ENCODE data around the gene SPTA1. TPM values are rescaled to one million over a fixed set of nuclear protein-coding genes. Genes with fewer than 3 reads are reported as not detected.

Gene SPTA1
- total RNA-seq, 1 experiment from 2014 or later = not detected

DNA sequence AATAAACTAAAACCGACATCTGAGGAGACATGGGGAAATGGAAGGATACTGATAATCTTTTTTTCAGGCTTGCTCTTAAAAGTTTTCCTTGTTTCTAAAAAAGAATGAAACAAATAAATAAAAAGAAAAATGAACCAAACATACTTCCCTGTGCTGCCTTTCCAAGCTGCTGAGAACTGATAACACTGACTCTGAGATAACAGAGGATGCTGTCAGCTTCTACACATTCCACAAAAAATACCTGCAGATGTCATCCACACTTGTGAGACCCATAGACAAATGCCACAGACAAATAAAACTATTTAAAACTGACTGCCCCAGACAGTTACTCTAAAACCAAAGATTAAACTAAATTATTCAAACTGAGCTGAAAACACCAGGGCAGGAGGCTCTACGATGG lies 46.0 kb upstream of the SPTA1 start:
- ChIA-PET CTCF (no interaction called here), POLR2A (no interaction called here), RAD21 (ENCODE audit: low non-redundant PET in 1 of 2, low total read pairs in 2 of 2, uncharacterized antibody in 2 of 2, unreplicated experiment in 2 of 2) (no interaction called here)
- H3K9me3 ChIP-seq (ENCODE audit: control insufficient read depth in 1 of 2, insufficient read depth in 1 of 2, low read depth in 1 of 2, low read length in 2 of 2) = no peaks in the 10 kb centered on the region
- no peak overlapping the region for H2AFZ ChIP-seq (ENCODE audit: low read depth, low read length, poor library complexity, severe bottlenecking)
- H3K79me2 ChIP-seq (ENCODE audit: insufficient read depth, low read length) = no peaks in the 10 kb centered on the region
- no peak for ATAC-seq
- no peak overlapping the region for H3K27ac ChIP-seq (ENCODE audit: low read depth, low read length)
- H3K4me3 ChIP-seq (replicated peaks in 1 of 2; ENCODE audit: low read depth in 1 of 2, low read length in 2 of 2) = no peak overlapping the region
- no peaks in the 10 kb centered on the region for H3K4me1 ChIP-seq (ENCODE audit: control insufficient read depth in 1 of 2, insufficient read depth in 2 of 2, low read length in 2 of 2)
- TF ChIP-seq EGR1 (IDR thresholded peaks at IDR 0.05; ENCODE audit: low read depth) = no peak
- TF ChIP-seq CBX3 (IDR thresholded peaks at IDR 0.05; ENCODE audit: low read depth) = no peak
- TF ChIP-seq ZNF274 (IDR thresholded peaks at IDR 0.05; ENCODE audit: low read depth, low read length) = no peak
- TF ChIP-seq CEBPB (IDR thresholded peaks at IDR 0.05; ENCODE audit: low read depth) = no peak
- TF ChIP-seq, protein P1, sequence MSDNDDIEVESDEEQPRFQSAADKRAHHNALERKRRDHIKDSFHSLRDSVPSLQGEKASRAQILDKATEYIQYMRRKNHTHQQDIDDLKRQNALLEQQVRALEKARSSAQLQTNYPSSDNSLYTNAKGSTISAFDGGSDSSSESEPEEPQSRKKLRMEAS (IDR thresholded peaks at IDR 0.05) = no peak
- no peak for TF ChIP-seq RAD21 (IDR thresholded peaks at IDR 0.05; ENCODE audit: low read depth)
- TF ChIP-seq, protein P2, sequence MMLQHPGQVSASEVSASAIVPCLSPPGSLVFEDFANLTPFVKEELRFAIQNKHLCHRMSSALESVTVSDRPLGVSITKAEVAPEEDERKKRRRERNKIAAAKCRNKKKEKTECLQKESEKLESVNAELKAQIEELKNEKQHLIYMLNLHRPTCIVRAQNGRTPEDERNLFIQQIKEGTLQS (IDR thresholded peaks at IDR 0.05) = no peak
- no peak for TF ChIP-seq TCF7L2 (IDR thresholded peaks at IDR 0.05; ENCODE audit: borderline replicate concordance, extremely low read depth, insufficient read depth, insufficient read length)
- TF ChIP-seq, protein P3, sequence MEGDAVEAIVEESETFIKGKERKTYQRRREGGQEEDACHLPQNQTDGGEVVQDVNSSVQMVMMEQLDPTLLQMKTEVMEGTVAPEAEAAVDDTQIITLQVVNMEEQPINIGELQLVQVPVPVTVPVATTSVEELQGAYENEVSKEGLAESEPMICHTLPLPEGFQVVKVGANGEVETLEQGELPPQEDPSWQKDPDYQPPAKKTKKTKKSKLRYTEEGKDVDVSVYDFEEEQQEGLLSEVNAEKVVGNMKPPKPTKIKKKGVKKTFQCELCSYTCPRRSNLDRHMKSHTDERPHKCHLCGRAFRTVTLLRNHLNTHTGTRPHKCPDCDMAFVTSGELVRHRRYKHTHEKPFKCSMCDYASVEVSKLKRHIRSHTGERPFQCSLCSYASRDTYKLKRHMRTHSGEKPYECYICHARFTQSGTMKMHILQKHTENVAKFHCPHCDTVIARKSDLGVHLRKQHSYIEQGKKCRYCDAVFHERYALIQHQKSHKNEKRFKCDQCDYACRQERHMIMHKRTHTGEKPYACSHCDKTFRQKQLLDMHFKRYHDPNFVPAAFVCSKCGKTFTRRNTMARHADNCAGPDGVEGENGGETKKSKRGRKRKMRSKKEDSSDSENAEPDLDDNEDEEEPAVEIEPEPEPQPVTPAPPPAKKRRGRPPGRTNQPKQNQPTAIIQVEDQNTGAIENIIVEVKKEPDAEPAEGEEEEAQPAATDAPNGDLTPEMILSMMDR (IDR thresholded peaks at IDR 0.05 in 2 of 3, conservative IDR thresholded peaks at IDR 0.05 in 1 of 3; ENCODE audit: borderline replicate concordance in 1 of 3, insufficient read depth in 1 of 3, low read depth in 2 of 3, low read length in 2 of 3) = no peak
- TF ChIP-seq YY1 (IDR thresholded peaks at IDR 0.05; ENCODE audit: extremely low read depth, insufficient replicate concordance, low read depth, low read length) = no peak
- no peak for TF ChIP-seq SIN3A (IDR thresholded peaks at IDR 0.05; ENCODE audit: low read depth)
- no peaks in the 10 kb centered on the region for H4K20me1 ChIP-seq (ENCODE audit: insufficient read depth)
- H3K9me2 ChIP-seq (ENCODE audit: insufficient read depth) = no peaks in the 10 kb centered on the region
- no peaks in the 10 kb centered on the region for H3K36me3 ChIP-seq (ENCODE audit: control insufficient read depth in 1 of 2, insufficient read depth in 2 of 2, low read length in 2 of 2)
- no TSS peak for BruUV-seq (replicated peaks)
- no peak overlapping the region for H3K4me2 ChIP-seq (ENCODE audit: low read length)
- intact Hi-C loops (cut with micrococcal nuclease) = no loop called here
- DNase-seq (ENCODE audit: low read depth, low spot score) = no peak
- H3K27me3 ChIP-seq (ENCODE audit: insufficient read depth, low read length) = no peaks in the 10 kb centered on the region
- H3K9ac ChIP-seq (ENCODE audit: low read length) = no peak overlapping the region
